ENCODE measurements around the gene TRIM69.

Gene TRIM69

GRCh38 chr15:44705986-44706385 lies 30.3 kb upstream of the TRIM69 start:
- no peak overlapping the region for H3K4me3 ChIP-seq (ENCODE audit: low read length)
- DNase-seq (ENCODE audit: low read depth), result no peak
- TF ChIP-seq, protein P1, sequence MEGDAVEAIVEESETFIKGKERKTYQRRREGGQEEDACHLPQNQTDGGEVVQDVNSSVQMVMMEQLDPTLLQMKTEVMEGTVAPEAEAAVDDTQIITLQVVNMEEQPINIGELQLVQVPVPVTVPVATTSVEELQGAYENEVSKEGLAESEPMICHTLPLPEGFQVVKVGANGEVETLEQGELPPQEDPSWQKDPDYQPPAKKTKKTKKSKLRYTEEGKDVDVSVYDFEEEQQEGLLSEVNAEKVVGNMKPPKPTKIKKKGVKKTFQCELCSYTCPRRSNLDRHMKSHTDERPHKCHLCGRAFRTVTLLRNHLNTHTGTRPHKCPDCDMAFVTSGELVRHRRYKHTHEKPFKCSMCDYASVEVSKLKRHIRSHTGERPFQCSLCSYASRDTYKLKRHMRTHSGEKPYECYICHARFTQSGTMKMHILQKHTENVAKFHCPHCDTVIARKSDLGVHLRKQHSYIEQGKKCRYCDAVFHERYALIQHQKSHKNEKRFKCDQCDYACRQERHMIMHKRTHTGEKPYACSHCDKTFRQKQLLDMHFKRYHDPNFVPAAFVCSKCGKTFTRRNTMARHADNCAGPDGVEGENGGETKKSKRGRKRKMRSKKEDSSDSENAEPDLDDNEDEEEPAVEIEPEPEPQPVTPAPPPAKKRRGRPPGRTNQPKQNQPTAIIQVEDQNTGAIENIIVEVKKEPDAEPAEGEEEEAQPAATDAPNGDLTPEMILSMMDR (conservative IDR thresholded peaks at IDR 0.05; ENCODE audit: low read length), result no peak

- H3K4me3 ChIP-seq (ENCODE audit: low read length), result no peak overlapping the region
- no peak for DNase-seq (ENCODE audit: low read depth)
- TF ChIP-seq, protein P1 (conservative IDR thresholded peaks at IDR 0.05; ENCODE audit: low read length), result no peak
Observed at GRCh38 chr15:44706401-44706800, 29.9 kb upstream of the TRIM69 start.

- TF ChIP-seq, protein P1 (conservative IDR thresholded peaks at IDR 0.05; ENCODE audit: low read length), result no peak
- no peak for DNase-seq (ENCODE audit: low read depth)
- H3K4me3 ChIP-seq (ENCODE audit: low read length), result no peak overlapping the region
Observed at GRCh38 chr15:44706946-44707636, 29.2 kb upstream of the TRIM69 start.

GRCh38 chr15:44710236-44711095 lies 25.9 kb upstream of the TRIM69 start:
- TF ChIP-seq, protein P1 (conservative IDR thresholded peaks at IDR 0.05; ENCODE audit: low read length), result peak; percentile 51
- peak; percentile 22 for DNase-seq (ENCODE audit: low read depth)
- peak overlapping the region; percentile 83 for H3K4me3 ChIP-seq (ENCODE audit: low read length)

DNA sequence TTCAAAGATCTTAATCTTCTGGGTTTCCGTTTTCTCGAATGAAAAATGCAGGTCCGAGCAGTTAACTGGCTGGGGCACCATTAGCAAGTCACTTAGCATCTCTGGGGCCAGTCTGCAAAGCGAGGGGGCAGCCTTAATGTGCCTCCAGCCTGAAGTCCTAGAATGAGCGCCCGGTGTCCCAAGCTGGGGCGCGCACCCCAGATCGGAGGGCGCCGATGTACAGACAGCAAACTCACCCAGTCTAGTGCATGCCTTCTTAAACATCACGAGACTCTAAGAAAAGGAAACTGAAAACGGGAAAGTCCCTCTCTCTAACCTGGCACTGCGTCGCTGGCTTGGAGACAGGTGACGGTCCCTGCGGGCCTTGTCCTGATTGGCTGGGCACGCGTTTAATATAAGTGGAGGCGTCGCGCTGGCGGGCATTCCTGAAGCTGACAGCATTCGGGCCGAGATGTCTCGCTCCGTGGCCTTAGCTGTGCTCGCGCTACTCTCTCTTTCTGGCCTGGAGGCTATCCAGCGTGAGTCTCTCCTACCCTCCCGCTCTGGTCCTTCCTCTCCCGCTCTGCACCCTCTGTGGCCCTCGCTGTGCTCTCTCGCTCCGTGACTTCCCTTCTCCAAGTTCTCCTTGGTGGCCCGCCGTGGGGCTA lies 25.1 kb upstream of the TRIM69 start, which contains the start of the genes B2M and PATL2:
B2M (plus strand) TSS at position 422 of the 647 bp plus-strand sequence; CDS start at position 452, 30 bp downstream.
PATL2 (minus strand) TSS at position 228 of the 647 bp plus-strand sequence. CDS start 34,833 bp downstream, outside the sequence.
- peak within 1 kb of the TSS; percentile 83 for H3K4me3 ChIP-seq (ENCODE audit: low read length)
- DNase-seq (ENCODE audit: low read depth), result peak; percentile 94
- TF ChIP-seq, protein P1 (conservative IDR thresholded peaks at IDR 0.05; ENCODE audit: low read length), result no peak

GRCh38 chr15:44711743-44712345 lies 24.5 kb upstream of the TRIM69 start:
- TF ChIP-seq, protein P1 (conservative IDR thresholded peaks at IDR 0.05; ENCODE audit: low read length), result no peak
- peak overlapping the region; percentile 83 for H3K4me3 ChIP-seq (ENCODE audit: low read length)
- DNase-seq (ENCODE audit: low read depth), result peak; percentile 30

Data from AG10803 (cell line).